ENCODE data around the gene PICK1. TPM values are rescaled to one million over a fixed set of nuclear protein-coding genes. Genes with fewer than 3 reads are reported as not detected.

The PICK1 gene
- total and polyA plus RNA-seq, 2 of the 8 experiments (the other 6 are each of a cell fraction or from before 2014, with no cell fraction given) = 20.4 to 22.9 TPM

DNA sequence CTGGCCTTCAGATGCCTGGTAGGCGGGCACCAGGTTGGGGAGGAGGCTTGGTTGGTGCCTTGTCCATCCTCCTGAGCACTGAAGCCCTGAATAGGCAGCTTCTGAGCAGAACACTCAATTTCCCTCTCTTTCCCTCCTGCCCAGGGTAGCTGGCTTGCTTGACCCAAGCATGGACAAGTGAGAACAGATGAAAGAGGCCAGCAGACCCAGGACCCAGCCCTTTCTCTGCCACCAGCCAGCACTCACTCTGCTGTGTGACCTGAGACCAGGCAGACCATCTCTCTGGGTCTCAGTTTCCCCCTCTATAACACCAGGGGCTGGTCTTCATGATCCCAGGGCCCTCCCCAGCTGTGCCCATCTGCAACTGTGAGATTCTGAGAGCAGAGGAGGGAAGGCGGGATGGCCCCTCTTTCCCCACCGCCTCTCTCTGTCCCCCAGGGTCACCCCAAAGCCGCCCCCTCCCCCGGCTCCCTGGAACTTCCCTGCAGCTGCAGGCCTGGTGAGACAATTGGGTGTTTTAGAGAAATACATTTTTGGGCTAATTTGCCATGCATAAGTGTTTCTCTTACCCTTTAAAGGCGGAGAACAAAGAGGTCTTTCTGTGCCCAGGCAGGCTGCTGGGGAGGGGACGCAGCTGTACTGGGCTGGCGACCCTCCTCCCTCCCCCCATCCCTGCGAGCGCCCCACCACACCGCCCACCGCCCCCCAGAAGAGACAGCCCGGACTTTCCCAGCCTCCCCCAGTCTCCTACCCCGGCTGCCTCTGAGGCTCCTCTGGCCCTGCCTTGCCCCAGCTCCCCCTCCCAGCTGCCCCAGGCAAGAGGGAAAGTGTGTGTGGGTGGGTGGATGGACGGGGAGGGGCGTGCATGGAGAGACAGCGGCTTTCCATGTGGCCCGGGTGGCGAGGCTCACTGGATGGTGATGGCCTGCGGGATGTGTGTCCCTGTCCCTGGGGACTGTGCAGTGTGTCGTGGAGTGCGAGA lies 30.8 kb upstream of the PICK1 start (continued):
- TF ChIP-seq, protein P1, sequence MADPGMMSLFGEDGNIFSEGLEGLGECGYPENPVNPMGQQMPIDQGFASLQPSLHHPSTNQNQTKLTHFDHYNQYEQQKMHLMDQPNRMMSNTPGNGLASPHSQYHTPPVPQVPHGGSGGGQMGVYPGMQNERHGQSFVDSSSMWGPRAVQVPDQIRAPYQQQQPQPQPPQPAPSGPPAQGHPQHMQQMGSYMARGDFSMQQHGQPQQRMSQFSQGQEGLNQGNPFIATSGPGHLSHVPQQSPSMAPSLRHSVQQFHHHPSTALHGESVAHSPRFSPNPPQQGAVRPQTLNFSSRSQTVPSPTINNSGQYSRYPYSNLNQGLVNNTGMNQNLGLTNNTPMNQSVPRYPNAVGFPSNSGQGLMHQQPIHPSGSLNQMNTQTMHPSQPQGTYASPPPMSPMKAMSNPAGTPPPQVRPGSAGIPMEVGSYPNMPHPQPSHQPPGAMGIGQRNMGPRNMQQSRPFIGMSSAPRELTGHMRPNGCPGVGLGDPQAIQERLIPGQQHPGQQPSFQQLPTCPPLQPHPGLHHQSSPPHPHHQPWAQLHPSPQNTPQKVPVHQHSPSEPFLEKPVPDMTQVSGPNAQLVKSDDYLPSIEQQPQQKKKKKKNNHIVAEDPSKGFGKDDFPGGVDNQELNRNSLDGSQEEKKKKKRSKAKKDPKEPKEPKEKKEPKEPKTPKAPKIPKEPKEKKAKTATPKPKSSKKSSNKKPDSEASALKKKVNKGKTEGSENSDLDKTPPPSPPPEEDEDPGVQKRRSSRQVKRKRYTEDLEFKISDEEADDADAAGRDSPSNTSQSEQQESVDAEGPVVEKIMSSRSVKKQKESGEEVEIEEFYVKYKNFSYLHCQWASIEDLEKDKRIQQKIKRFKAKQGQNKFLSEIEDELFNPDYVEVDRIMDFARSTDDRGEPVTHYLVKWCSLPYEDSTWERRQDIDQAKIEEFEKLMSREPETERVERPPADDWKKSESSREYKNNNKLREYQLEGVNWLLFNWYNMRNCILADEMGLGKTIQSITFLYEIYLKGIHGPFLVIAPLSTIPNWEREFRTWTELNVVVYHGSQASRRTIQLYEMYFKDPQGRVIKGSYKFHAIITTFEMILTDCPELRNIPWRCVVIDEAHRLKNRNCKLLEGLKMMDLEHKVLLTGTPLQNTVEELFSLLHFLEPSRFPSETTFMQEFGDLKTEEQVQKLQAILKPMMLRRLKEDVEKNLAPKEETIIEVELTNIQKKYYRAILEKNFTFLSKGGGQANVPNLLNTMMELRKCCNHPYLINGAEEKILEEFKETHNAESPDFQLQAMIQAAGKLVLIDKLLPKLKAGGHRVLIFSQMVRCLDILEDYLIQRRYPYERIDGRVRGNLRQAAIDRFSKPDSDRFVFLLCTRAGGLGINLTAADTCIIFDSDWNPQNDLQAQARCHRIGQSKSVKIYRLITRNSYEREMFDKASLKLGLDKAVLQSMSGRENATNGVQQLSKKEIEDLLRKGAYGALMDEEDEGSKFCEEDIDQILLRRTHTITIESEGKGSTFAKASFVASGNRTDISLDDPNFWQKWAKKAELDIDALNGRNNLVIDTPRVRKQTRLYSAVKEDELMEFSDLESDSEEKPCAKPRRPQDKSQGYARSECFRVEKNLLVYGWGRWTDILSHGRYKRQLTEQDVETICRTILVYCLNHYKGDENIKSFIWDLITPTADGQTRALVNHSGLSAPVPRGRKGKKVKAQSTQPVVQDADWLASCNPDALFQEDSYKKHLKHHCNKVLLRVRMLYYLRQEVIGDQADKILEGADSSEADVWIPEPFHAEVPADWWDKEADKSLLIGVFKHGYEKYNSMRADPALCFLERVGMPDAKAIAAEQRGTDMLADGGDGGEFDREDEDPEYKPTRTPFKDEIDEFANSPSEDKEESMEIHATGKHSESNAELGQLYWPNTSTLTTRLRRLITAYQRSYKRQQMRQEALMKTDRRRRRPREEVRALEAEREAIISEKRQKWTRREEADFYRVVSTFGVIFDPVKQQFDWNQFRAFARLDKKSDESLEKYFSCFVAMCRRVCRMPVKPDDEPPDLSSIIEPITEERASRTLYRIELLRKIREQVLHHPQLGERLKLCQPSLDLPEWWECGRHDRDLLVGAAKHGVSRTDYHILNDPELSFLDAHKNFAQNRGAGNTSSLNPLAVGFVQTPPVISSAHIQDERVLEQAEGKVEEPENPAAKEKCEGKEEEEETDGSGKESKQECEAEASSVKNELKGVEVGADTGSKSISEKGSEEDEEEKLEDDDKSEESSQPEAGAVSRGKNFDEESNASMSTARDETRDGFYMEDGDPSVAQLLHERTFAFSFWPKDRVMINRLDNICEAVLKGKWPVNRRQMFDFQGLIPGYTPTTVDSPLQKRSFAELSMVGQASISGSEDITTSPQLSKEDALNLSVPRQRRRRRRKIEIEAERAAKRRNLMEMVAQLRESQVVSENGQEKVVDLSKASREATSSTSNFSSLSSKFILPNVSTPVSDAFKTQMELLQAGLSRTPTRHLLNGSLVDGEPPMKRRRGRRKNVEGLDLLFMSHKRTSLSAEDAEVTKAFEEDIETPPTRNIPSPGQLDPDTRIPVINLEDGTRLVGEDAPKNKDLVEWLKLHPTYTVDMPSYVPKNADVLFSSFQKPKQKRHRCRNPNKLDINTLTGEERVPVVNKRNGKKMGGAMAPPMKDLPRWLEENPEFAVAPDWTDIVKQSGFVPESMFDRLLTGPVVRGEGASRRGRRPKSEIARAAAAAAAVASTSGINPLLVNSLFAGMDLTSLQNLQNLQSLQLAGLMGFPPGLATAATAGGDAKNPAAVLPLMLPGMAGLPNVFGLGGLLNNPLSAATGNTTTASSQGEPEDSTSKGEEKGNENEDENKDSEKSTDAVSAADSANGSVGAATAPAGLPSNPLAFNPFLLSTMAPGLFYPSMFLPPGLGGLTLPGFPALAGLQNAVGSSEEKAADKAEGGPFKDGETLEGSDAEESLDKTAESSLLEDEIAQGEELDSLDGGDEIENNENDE (IDR thresholded peaks at IDR 0.05; ENCODE audit: insufficient replicate concordance, low read length) = no peak
- TF ChIP-seq SP1 (IDR thresholded peaks at IDR 0.05; ENCODE audit: low read depth, low read length) (no peak), SIX5 (IDR thresholded peaks at IDR 0.05; ENCODE audit: low read depth, low read length) (no peak), BACH1 (IDR thresholded peaks at IDR 0.05; ENCODE audit: low read length) (no peak), HDAC2 (IDR thresholded peaks at IDR 0.05; ENCODE audit: borderline replicate concordance in 1 of 2, low read depth in 2 of 2, low read length in 2 of 2) (no peak), GABPA (IDR thresholded peaks at IDR 0.05; ENCODE audit: borderline replicate concordance, insufficient read depth, low read length) (no peak), NANOG (IDR thresholded peaks at IDR 0.05; ENCODE audit: insufficient read depth, low read depth, low read length, poor library complexity, severe bottlenecking) (no peak), HDAC6 (IDR thresholded peaks at IDR 0.05; ENCODE audit: low read depth, low read length) (no peak), MAFK (IDR thresholded peaks at IDR 0.05; ENCODE audit: low read depth, low read length) (no peak)
